Measurements from ENCODE around the gene RAB3GAP2. TPM values are rescaled to one million over a fixed set of nuclear protein-coding genes. Genes with fewer than 3 reads are reported as not detected.
A peak's percentile ranks its signal among the peaks of the same experiment; 100 is the strongest.

Gene RAB3GAP2
- total and polyA plus RNA-seq, 10 of the 15 experiments (the other 5 are each of a cell fraction or from before 2014, with no cell fraction given), result 11.9 to 51.1 (median 24.4) TPM

GRCh38 chr1:220278991-220279390, 6.7 kb upstream of the RAB3GAP2 start:
- Histone ChIP-seq H3K4me2 (ENCODE audit: control insufficient read depth, insufficient read depth) (no peak overlapping the region), H3K27ac (ENCODE audit: control insufficient read depth, insufficient read depth) (no peak overlapping the region), H3K36me3 (ENCODE audit: control insufficient read depth in 2 of 2, insufficient read depth in 2 of 2, low read length in 1 of 2) (no peaks in the 10 kb centered on the region), H3K4me1 (ENCODE audit: control insufficient read depth, insufficient read depth, low read length) (no peaks in the 10 kb centered on the region), H4K20me1 (ENCODE audit: control insufficient read depth, insufficient read depth) (no peaks in the 10 kb centered on the region), H3K79me2 (ENCODE audit: control insufficient read depth, insufficient read depth, low read length) (no peaks in the 10 kb centered on the region), H3K9me3 (replicated peaks; ENCODE audit: control insufficient read depth, insufficient read depth, low read length) (no peaks in the 10 kb centered on the region), H3K27me3 (replicated peaks in 1 of 2; ENCODE audit: control insufficient read depth in 2 of 2, insufficient read depth in 2 of 2, low read length in 1 of 2) (peaks cover 0 to 2% of the 10 kb centered on the region in 2 experiments; a peak in 1 of 4 replicates), H3K4me3 (no peak overlapping the region), H3K9ac (ENCODE audit: control insufficient read depth, insufficient read depth, low read length) (no peak overlapping the region), H2AFZ (ENCODE audit: control insufficient read depth, low read depth, low read length) (no peak overlapping the region)
- BruUV-seq (replicated peaks), result no TSS peak
- no peak for ATAC-seq
- RAD21 ChIA-PET (ENCODE audit: unreplicated experiment), result interaction anchor here (1.0 to 4.6 kb wide), 4 partner anchors 11 to 492 kb away, joined by 3 to 59 read pairs (median 11); no protein-coding TSS in a partner anchor
- WGBS (ENCODE audit: insufficient coverage, insufficient replicate concordance, low lambda C conversion rate, missing lambda C conversion rate), result 13% methylated on average over 3 of the region's 3 CpGs
- in situ Hi-C loops (cut with MboI) (no loop called here), intact Hi-C loops (cut with micrococcal nuclease; ENCODE audit: unreplicated experiment) (no loop called here)
- FAIRE-seq, result no peak
- SMC1A ChIA-PET (ENCODE audit: uncharacterized antibody, unreplicated experiment), result interaction anchor here (0.6 to 17.4 kb wide), 5 partner anchors 9 to 455 kb away, joined by 3 to 250 read pairs (median 6); no protein-coding TSS in a partner anchor
- no peak for DNase-seq (ENCODE audit: low read depth, low spot score)
- POLR2A ChIA-PET, result interaction anchor here (0.6 to 3.4 kb wide), 2 partner anchors 48 to 58 kb away, joined by 3 to 12 read pairs; no protein-coding TSS in a partner anchor
- CTCF ChIA-PET, result interaction anchor here (0.6 to 6.4 kb wide), 5 partner anchors 15 to 496 kb away, joined by 3 to 69 read pairs (median 35); no protein-coding TSS in a partner anchor
- TF ChIP-seq RUNX3 (IDR thresholded peaks at IDR 0.05; ENCODE audit: low read length), result 0 out of 2 replicates have a peak, but pooled peaks have one; percentile 20
- no peak for TF ChIP-seq YBX1 (IDR thresholded peaks at IDR 0.05)

GRCh38 chr1:220275430-220275829, 3.2 kb upstream of the RAB3GAP2 start:
- H3K4me3 ChIP-seq, result no peak overlapping the region
- POLR2A ChIA-PET, result no interaction called here
- intact Hi-C loops (cut with micrococcal nuclease; ENCODE audit: unreplicated experiment), result no loop called here
- RAD21 ChIA-PET (ENCODE audit: unreplicated experiment), result interaction anchor here (1.5 kb wide), 1 partner anchor 59 kb away, joined by 3 read pairs; no protein-coding TSS in a partner anchor
- in situ Hi-C loops (cut with MboI), result no loop called here
- FAIRE-seq, result no peak
- WGBS (ENCODE audit: insufficient coverage, insufficient replicate concordance, low lambda C conversion rate, missing lambda C conversion rate), result 87% methylated on average over 6 of the region's 6 CpGs
- H3K79me2 ChIP-seq (ENCODE audit: control insufficient read depth, insufficient read depth, low read length), result peaks cover 18% of the 10 kb centered on the region
- no peak for ATAC-seq
- H3K4me1 ChIP-seq (ENCODE audit: control insufficient read depth, insufficient read depth, low read length), result peaks cover 5% of the 10 kb centered on the region; the same call in 1 of the 2 replicates
- no peak for TF ChIP-seq ZSCAN29 (IDR thresholded peaks at IDR 0.05)
- no peak overlapping the region for H3K9ac ChIP-seq (ENCODE audit: control insufficient read depth, insufficient read depth, low read length)
- H3K36me3 ChIP-seq (ENCODE audit: control insufficient read depth in 2 of 2, insufficient read depth in 2 of 2, low read length in 1 of 2), result no peaks in the 10 kb centered on the region
- BruUV-seq (replicated peaks), result no TSS peak
- H3K9me3 ChIP-seq (replicated peaks; ENCODE audit: control insufficient read depth, insufficient read depth, low read length), result no peaks in the 10 kb centered on the region
- H2AFZ ChIP-seq (ENCODE audit: control insufficient read depth, low read depth, low read length), result no peak overlapping the region
- CTCF ChIA-PET, result interaction anchor here (1.1 to 1.9 kb wide), 2 partner anchors 56 to 57 kb away, joined by 3 to 4 read pairs; no protein-coding TSS in a partner anchor
- DNase-seq (ENCODE audit: low read depth, low spot score), result no peak
- no peaks in the 10 kb centered on the region for H4K20me1 ChIP-seq (ENCODE audit: control insufficient read depth, insufficient read depth)
- no peak overlapping the region for H3K4me2 ChIP-seq (ENCODE audit: control insufficient read depth, insufficient read depth)
- no peak overlapping the region for H3K27ac ChIP-seq (ENCODE audit: control insufficient read depth, insufficient read depth)
- SMC1A ChIA-PET (ENCODE audit: uncharacterized antibody, unreplicated experiment), result interaction anchor here (2.3 to 17.4 kb wide), 2 partner anchors 21 to 58 kb away, joined by 5 to 250 read pairs; no protein-coding TSS in a partner anchor
- H3K27me3 ChIP-seq (replicated peaks in 1 of 2; ENCODE audit: control insufficient read depth in 2 of 2, insufficient read depth in 2 of 2, low read length in 1 of 2), result peaks cover 0 to 2% of the 10 kb centered on the region in 2 experiments; a peak in 1 of 4 replicates
